ENCODE results near the gene NUP93.
A peak's percentile ranks its signal among the peaks of the same experiment; 100 is the strongest.

GRCh38 chr16:56684256-56684925 is 45.5 kb upstream of the NUP93 start:
- no peak for TF ChIP-seq CTCF (IDR thresholded peaks at IDR 0.05 in 4 of 5, conservative IDR thresholded peaks at IDR 0.05 in 1 of 5)
- peak in 1 of 2 donors; percentile 55 for TF ChIP-seq POLR2A (IDR thresholded peaks at IDR 0.05)
